WERI-Rb-1 (cell line): Measurements from ENCODE around the gene EPN2.

Source experiments
- DNase-seq: peaks from one replicate; pipeline ENCODE4 v3.0.0-alpha.2; 2020
- H3K27ac ChIP-seq: fragments of 250-450 bp; sonication (Bioruptor Pico); 2 replicates; pipeline ENCODE4 v1.5.1; 2020; ENCODE audit warnings: mild to moderate bottlenecking, moderate library complexity
- H3K27me3 ChIP-seq: fragments of 250-450 bp; sonication (Bioruptor Pico); 2 replicates; pipeline ENCODE4 v1.5.1; 2021; ENCODE audit warnings: mild to moderate bottlenecking, low read depth, moderate library complexity; ENCODE audit not compliant: insufficient read depth, severe bottlenecking
- H3K36me3 ChIP-seq: fragments of 250-450 bp; sonication (Bioruptor Pico); 2 replicates; pipeline ENCODE4 v1.5.1; 2020; ENCODE audit warnings: mild to moderate bottlenecking, moderate library complexity
- H3K4me3 ChIP-seq: 2 replicates; pipeline ENCODE4 v1.5.1; 2011; ENCODE audit warnings: low read depth, mild to moderate bottlenecking, control low read depth, low read length
- H3K9me3 ChIP-seq: fragments of 250-450 bp; sonication (Bioruptor Pico); 2 replicates; pipeline ENCODE4 v1.5.1; 2021; ENCODE audit warnings: mild to moderate bottlenecking, moderate library complexity; ENCODE audit not compliant: severe bottlenecking
- TF ChIP-seq, protein P1 (sequence below): IDR thresholded peaks from 2 replicates; pipeline ENCODE4 v1.5.1; 2011; ENCODE audit warnings: low read depth, mild to moderate bottlenecking, control low read depth, inconsistent platforms, low read length

Gene EPN2

DNA sequence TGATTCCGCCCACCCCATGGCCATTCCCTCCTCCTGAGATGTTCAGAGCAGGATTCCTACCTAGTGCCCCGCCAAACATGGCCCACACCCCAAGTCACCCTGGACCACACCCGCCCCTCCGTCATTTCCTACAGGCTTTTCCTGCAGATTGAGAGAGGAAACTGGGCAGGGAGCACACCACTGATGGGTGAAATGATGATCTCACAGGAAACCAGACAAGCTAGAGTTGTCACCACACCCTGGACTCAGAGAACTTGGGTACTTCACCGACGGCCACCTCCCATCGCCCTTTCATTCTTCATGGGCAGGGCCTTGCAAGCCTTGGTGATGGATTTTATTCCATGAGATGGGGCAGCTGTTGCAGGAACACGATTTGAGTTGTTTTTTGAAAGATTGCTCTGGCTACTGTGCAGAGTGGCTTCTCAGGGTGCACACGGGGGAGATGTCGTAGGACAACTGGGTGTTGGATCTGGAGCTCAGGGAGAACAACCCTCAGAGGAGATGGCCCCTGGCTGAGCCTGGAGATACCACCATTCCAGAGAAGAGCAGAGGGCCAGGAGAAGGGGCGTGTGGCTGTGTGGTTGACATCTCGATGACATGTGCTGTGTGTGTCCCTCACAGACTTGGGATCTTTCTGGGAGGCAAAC lies 132.8 kb downstream of the EPN2 start:
- H3K9me3 ChIP-seq = no peaks in the 10 kb centered on the region
- H3K36me3 ChIP-seq = no peaks in the 10 kb centered on the region
- H3K27ac ChIP-seq = no peak overlapping the region
- no peaks in the 10 kb centered on the region for H3K27me3 ChIP-seq
- TF ChIP-seq, protein P1, sequence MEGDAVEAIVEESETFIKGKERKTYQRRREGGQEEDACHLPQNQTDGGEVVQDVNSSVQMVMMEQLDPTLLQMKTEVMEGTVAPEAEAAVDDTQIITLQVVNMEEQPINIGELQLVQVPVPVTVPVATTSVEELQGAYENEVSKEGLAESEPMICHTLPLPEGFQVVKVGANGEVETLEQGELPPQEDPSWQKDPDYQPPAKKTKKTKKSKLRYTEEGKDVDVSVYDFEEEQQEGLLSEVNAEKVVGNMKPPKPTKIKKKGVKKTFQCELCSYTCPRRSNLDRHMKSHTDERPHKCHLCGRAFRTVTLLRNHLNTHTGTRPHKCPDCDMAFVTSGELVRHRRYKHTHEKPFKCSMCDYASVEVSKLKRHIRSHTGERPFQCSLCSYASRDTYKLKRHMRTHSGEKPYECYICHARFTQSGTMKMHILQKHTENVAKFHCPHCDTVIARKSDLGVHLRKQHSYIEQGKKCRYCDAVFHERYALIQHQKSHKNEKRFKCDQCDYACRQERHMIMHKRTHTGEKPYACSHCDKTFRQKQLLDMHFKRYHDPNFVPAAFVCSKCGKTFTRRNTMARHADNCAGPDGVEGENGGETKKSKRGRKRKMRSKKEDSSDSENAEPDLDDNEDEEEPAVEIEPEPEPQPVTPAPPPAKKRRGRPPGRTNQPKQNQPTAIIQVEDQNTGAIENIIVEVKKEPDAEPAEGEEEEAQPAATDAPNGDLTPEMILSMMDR = no peak
- no peak for DNase-seq
- no peak overlapping the region for H3K4me3 ChIP-seq

DNA sequence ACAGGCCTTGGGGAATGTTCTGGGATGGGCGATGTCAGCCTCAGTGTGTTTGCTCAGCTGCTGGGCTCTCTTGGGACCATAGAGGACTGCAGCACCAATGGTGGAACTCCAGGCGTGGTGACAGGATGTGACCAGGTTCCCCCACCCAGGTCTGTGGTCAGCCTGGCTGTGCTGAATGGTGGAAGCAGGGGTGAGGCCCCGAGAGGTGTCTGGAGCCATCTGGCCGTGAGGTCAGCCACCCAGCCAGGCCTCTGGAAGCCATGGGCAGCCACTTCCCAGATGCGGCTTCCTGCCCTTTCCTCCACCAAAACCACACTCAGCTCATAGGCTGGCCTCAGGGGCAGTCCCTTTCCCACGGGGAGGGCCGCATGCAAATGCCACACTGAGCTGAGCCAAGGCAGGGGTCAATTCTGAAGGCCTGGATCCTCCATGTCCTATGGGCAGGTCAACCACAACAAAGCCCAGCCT lies 133.4 kb downstream of the EPN2 start:
- H3K36me3 ChIP-seq = no peaks in the 10 kb centered on the region
- no peak overlapping the region for H3K4me3 ChIP-seq
- DNase-seq = no peak
- H3K9me3 ChIP-seq = no peaks in the 10 kb centered on the region
- H3K27ac ChIP-seq = no peak overlapping the region
- TF ChIP-seq, protein P1 = no peak
- H3K27me3 ChIP-seq = no peaks in the 10 kb centered on the region

- TF ChIP-seq, protein P1 = no peak
- H3K36me3 ChIP-seq = no peaks in the 10 kb centered on the region
- H3K4me3 ChIP-seq = no peak overlapping the region
- no peaks in the 10 kb centered on the region for H3K27me3 ChIP-seq
- H3K27ac ChIP-seq = no peak overlapping the region
- no peak for DNase-seq
- H3K9me3 ChIP-seq = no peaks in the 10 kb centered on the region
Measured at GRCh38 chr17:19371259-19372010, 134.3 kb downstream of the EPN2 start.

DNA sequence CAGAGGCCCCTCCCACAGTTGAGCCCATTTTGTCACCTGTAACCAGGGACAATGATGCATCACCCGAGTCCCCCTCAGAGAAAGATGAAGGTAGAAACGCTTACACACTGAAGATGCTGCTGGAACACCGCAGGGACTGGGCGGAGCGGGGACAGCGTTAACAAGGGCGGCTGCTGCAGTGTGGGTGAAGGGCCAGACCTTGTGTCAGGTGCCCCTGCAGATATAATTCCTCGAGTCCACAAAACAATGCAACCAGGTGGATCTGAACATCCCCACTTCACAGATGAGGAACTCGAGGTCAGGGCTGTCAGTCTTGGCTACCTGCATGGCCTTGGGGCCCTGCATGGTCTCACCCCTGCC lies 134.8 kb downstream of the EPN2 start:
- Histone ChIP-seq H3K27me3 (no peaks in the 10 kb centered on the region), H3K4me3 (no peak overlapping the region), H3K27ac (no peak overlapping the region), H3K36me3 (no peaks in the 10 kb centered on the region), H3K9me3 (no peaks in the 10 kb centered on the region)
- TF ChIP-seq, protein P1 = no peak
- DNase-seq = no peak

- TF ChIP-seq, protein P1 = no peak
- Histone ChIP-seq H3K9me3 (no peaks in the 10 kb centered on the region), H3K27ac (no peak overlapping the region), H3K27me3 (no peaks in the 10 kb centered on the region), H3K4me3 (no peak overlapping the region), H3K36me3 (no peaks in the 10 kb centered on the region)
- no peak for DNase-seq
Measured at GRCh38 chr17:19372439-19372838, 135.3 kb downstream of the EPN2 start.
